Duodenal mucosa (tissue), 2 donors: Measurements from ENCODE around the gene FCGR2B.
"Not testable (repeated sequence)": the region's sequence is repeated elsewhere in the genome, so short reads cannot be mapped to it uniquely, and the experiment has no call there.

ENCODE experiments used
- H3K27ac ChIP-seq: one replicate; pipeline ENCODE4 v1.7.0; 2013; ENCODE audit warnings: low read depth, low read length
- H3K27me3 ChIP-seq, 2 donors: one replicate each; pipeline ENCODE4 v1.7.0; 2013; ENCODE audit warnings: low read length in 2 of 2, control low read depth in 1 of 2; ENCODE audit not compliant: insufficient read depth in 2 of 2, control insufficient read depth in 1 of 2
- H3K36me3 ChIP-seq, 2 donors: one replicate each; pipeline ENCODE4 v1.7.0; 2013; ENCODE audit warnings: low read length in 2 of 2, control low read depth in 1 of 2; ENCODE audit not compliant: insufficient read depth in 2 of 2, control insufficient read depth in 1 of 2
- H3K4me1 ChIP-seq, 2 donors: one replicate each; pipeline ENCODE4 v1.7.0; 2013; ENCODE audit warnings: low read length in 2 of 2, control low read depth in 1 of 2; ENCODE audit not compliant: insufficient read depth in 2 of 2, control insufficient read depth in 1 of 2
- H3K4me3 ChIP-seq, 2 donors: one replicate each; pipeline ENCODE4 v1.7.0; 2013; ENCODE audit warnings: low read length in 2 of 2, low read depth in 1 of 2
- H3K9ac ChIP-seq, 2 donors: one replicate each; pipeline ENCODE4 v1.7.0; 2013; ENCODE audit warnings: low read length in 2 of 2, low read depth in 1 of 2
- H3K9me3 ChIP-seq, 2 donors: one replicate each; pipeline ENCODE4 v1.7.0; 2013; ENCODE audit warnings: low read length in 2 of 2, control low read depth in 1 of 2; ENCODE audit not compliant: control insufficient read depth in 1 of 2

FCGR2B gene

GRCh38 chr1:161653541-161653940 is 9.4 kb upstream of the FCGR2B start:
- not testable (repeated sequence) for H3K9me3 ChIP-seq, H3K36me3 ChIP-seq, H3K4me1 ChIP-seq, H3K4me3 ChIP-seq, H3K27me3 ChIP-seq, H3K27ac ChIP-seq, H3K9ac ChIP-seq

- H3K27me3 ChIP-seq, H3K4me3 ChIP-seq, H3K9ac ChIP-seq, H3K4me1 ChIP-seq, H3K27ac ChIP-seq, H3K9me3 ChIP-seq, H3K36me3 ChIP-seq: not testable (repeated sequence)
These were observed 9.0 kb upstream of the FCGR2B start for GRCh38 chr1:161653971-161654370.

- not testable (repeated sequence) for H3K27me3 ChIP-seq, H3K27ac ChIP-seq, H3K4me1 ChIP-seq, H3K4me3 ChIP-seq, H3K36me3 ChIP-seq, H3K9me3 ChIP-seq, H3K9ac ChIP-seq
These were observed 4.4 kb upstream of the FCGR2B start for GRCh38 chr1:161658524-161658923.

- not testable (repeated sequence) for H3K27ac ChIP-seq, H3K4me1 ChIP-seq, H3K27me3 ChIP-seq, H3K36me3 ChIP-seq, H3K9ac ChIP-seq, H3K4me3 ChIP-seq, H3K9me3 ChIP-seq
These were observed 1.2 kb upstream of the FCGR2B start for GRCh38 chr1:161661660-161662311.

GRCh38 chr1:161663569-161663968 is 626 bp downstream of the FCGR2B start:
- H3K4me1 ChIP-seq, H3K27ac ChIP-seq, H3K36me3 ChIP-seq, H3K9ac ChIP-seq, H3K4me3 ChIP-seq, H3K27me3 ChIP-seq, H3K9me3 ChIP-seq: not testable (repeated sequence)

GRCh38 chr1:161664689-161665088 is 1.7 kb downstream of the FCGR2B start:
- H3K36me3 ChIP-seq, H3K27ac ChIP-seq, H3K4me3 ChIP-seq, H3K9ac ChIP-seq, H3K27me3 ChIP-seq, H3K4me1 ChIP-seq, H3K9me3 ChIP-seq: not testable (repeated sequence)

- H3K27ac ChIP-seq, H3K4me3 ChIP-seq, H3K36me3 ChIP-seq, H3K9me3 ChIP-seq, H3K9ac ChIP-seq, H3K27me3 ChIP-seq, H3K4me1 ChIP-seq: not testable (repeated sequence)
These were observed 8.4 kb downstream of the FCGR2B start for GRCh38 chr1:161671045-161672020.

- not testable (repeated sequence) for H3K4me1 ChIP-seq, H3K36me3 ChIP-seq, H3K4me3 ChIP-seq, H3K9me3 ChIP-seq, H3K27ac ChIP-seq, H3K27me3 ChIP-seq, H3K9ac ChIP-seq
These were observed 10.5 kb downstream of the FCGR2B start for GRCh38 chr1:161673437-161673836.

- H3K9me3 ChIP-seq, H3K4me3 ChIP-seq, H3K4me1 ChIP-seq, H3K36me3 ChIP-seq, H3K9ac ChIP-seq, H3K27me3 ChIP-seq, H3K27ac ChIP-seq: not testable (repeated sequence)
These were observed 11.5 kb downstream of the FCGR2B start for GRCh38 chr1:161674447-161674846.

- H3K27me3 ChIP-seq, H3K4me3 ChIP-seq, H3K4me1 ChIP-seq, H3K9ac ChIP-seq, H3K9me3 ChIP-seq, H3K27ac ChIP-seq, H3K36me3 ChIP-seq: not testable (repeated sequence)
These were observed 12.0 kb downstream of the FCGR2B start for GRCh38 chr1:161674908-161675307.
